Thymus (tissue), 11 donors: ENCODE measurements around the gene ZDHHC7. TPM values are rescaled to one million over a fixed set of nuclear protein-coding genes. Genes with fewer than 3 reads are reported as not detected.
A peak's percentile ranks its signal among the peaks of the same experiment; 100 is the strongest.
"Not testable (repeated sequence)": the region's sequence is repeated elsewhere in the genome, so short reads cannot be mapped to it uniquely, and the experiment has no call there.

ENCODE experiments used
- DNase-seq, 9 donors: peaks; one replicate each; pipeline ENCODE4 v3.0.0-alpha.2; 2013; ENCODE audit warnings: low spot score in 9 of 9, low read depth in 6 of 9, missing footprints in 1 of 9
- H3K27ac ChIP-seq, 2 donors: one replicate each; pipeline ENCODE4 v1.5.1; 2013; ENCODE audit warnings: control low read depth in 1 of 2, low read depth in 1 of 2, low read length in 1 of 2, mild to moderate bottlenecking in 1 of 2, moderate library complexity in 1 of 2
- H3K27me3 ChIP-seq, 2 donors: one replicate each; pipeline ENCODE4 v1.5.1; 2013; ENCODE audit warnings: low read length in 1 of 2; ENCODE audit not compliant: control insufficient read depth in 2 of 2, insufficient read depth in 1 of 2
- H3K36me3 ChIP-seq, 2 donors: one replicate each; pipeline ENCODE4 v1.5.1; 2013; ENCODE audit warnings: low read length in 1 of 2, mild to moderate bottlenecking in 1 of 2, moderate library complexity in 1 of 2; ENCODE audit not compliant: control insufficient read depth in 2 of 2, insufficient read depth in 2 of 2
- H3K4me1 ChIP-seq, 2 donors: one replicate each; pipeline ENCODE4 v1.5.1; 2013; ENCODE audit warnings: low read length in 2 of 2; ENCODE audit not compliant: control insufficient read depth in 2 of 2, insufficient read depth in 2 of 2
- H3K4me3 ChIP-seq, 2 donors: one replicate each; pipeline ENCODE4 v1.5.1; 2013; ENCODE audit warnings: low read length in 2 of 2, control low read depth in 1 of 2, mild to moderate bottlenecking in 1 of 2
- H3K9me3 ChIP-seq, 2 donors: one replicate each; pipeline ENCODE4 v1.5.1; 2013; ENCODE audit warnings: low read length in 1 of 2, mild to moderate bottlenecking in 1 of 2; ENCODE audit not compliant: control insufficient read depth in 2 of 2, insufficient read depth in 1 of 2
- WGBS: extraction: QIAGEN DNeasy Blood & Tissue Kit; methylation state at CpG from one replicate; pipeline ENCODE4 v1.1.7; 2013; 5-methylcytosine and 5-hydroxymethylcytosine counted together
- polyA plus RNA-seq: library from polyadenylated mRNA; stranded (reverse); fragments of 200-250 nt; gene quantifications from one replicate; pipeline ENCODE4 v1.2.3, GENCODE V29; 2013
- total RNA-seq: library from RNA; stranded (reverse); fragments of 120-200 nt; gene quantifications from one replicate; pipeline ENCODE4 v1.2.4, GENCODE V29; 2013
- donor health status: healthy.

ZDHHC7 gene
- total and polyA plus RNA-seq, 2 donors: 19.0 to 24.6 TPM

GRCh38 chr16:85036236-85037049 is 25.1 kb upstream of the ZDHHC7 start:
- Histone ChIP-seq H3K27me3 (no peaks in the 10 kb centered on the region), H3K4me1 (peaks cover 0 to 7% of the 10 kb centered on the region in 2 donors), H3K36me3 (no peaks in the 10 kb centered on the region), H3K4me3 (no peak overlapping the region), H3K27ac (no peak overlapping the region), H3K9me3 (no peaks in the 10 kb centered on the region)
- DNase-seq: no peak
- 91% methylated on average over 15 of the region's 15 CpGs for WGBS

- H3K9me3 ChIP-seq: no peaks in the 10 kb centered on the region
- 74% methylated on average over 18 of the region's 18 CpGs for WGBS
- no peak overlapping the region for H3K27ac ChIP-seq
- peak in 1 of 9 donors; percentile 42 for DNase-seq
- no peaks in the 10 kb centered on the region for H3K36me3 ChIP-seq
- H3K4me1 ChIP-seq: peaks cover 0 to 10% of the 10 kb centered on the region in 2 donors
- no peak overlapping the region for H3K4me3 ChIP-seq
- peaks cover 0 to 5% of the 10 kb centered on the region in 2 donors for H3K27me3 ChIP-seq
Measured at GRCh38 chr16:85034591-85035433, 23.5 kb upstream of the ZDHHC7 start.

- H3K27me3 ChIP-seq: peaks cover 7 to 21% of the 10 kb centered on the region in 2 donors
- peaks cover 4 to 25% of the 10 kb centered on the region in 2 donors for H3K4me1 ChIP-seq
- H3K36me3 ChIP-seq: no peaks in the 10 kb centered on the region
- no peak overlapping the region for H3K27ac ChIP-seq
- no peaks in the 10 kb centered on the region for H3K9me3 ChIP-seq
- no peak overlapping the region for H3K4me3 ChIP-seq
- no peak for DNase-seq
- WGBS: 97% methylated on average over 17 of the region's 17 CpGs
Measured at GRCh38 chr16:85033171-85033570, 21.8 kb upstream of the ZDHHC7 start.

- peaks cover 4 to 28% of the 10 kb centered on the region in 2 donors for H3K4me1 ChIP-seq
- H3K4me3 ChIP-seq, H3K27ac ChIP-seq, DNase-seq, H3K9me3 ChIP-seq, H3K36me3 ChIP-seq: not testable (repeated sequence)
- peaks cover 10 to 25% of the 10 kb centered on the region in 2 donors for H3K27me3 ChIP-seq
- WGBS: 99% methylated on average over 4 of the region's 4 CpGs
Measured at GRCh38 chr16:85032187-85032586, 20.9 kb upstream of the ZDHHC7 start.

- Histone ChIP-seq H3K4me1 (peaks cover 4 to 34% of the 10 kb centered on the region in 2 donors), H3K27ac (no peak overlapping the region), H3K27me3 (peaks cover 10 to 25% of the 10 kb centered on the region in 2 donors), H3K4me3 (no peak overlapping the region), H3K36me3 (no peaks in the 10 kb centered on the region), H3K9me3 (no peaks in the 10 kb centered on the region)
- DNase-seq: no peak
- WGBS: 92% methylated on average over 5 of the region's 5 CpGs
Measured at GRCh38 chr16:85031451-85031850, 20.1 kb upstream of the ZDHHC7 start.

- Histone ChIP-seq H3K4me3 (no peak overlapping the region), H3K27me3 (peaks cover 10 to 25% of the 10 kb centered on the region in 2 donors), H3K36me3 (no peaks in the 10 kb centered on the region), H3K9me3 (no peaks in the 10 kb centered on the region), H3K4me1 (peaks cover 4 to 29% of the 10 kb centered on the region in 2 donors), H3K27ac (no peak overlapping the region)
- WGBS: 92% methylated on average over 16 of the region's 16 CpGs
- DNase-seq: no peak
Measured at GRCh38 chr16:85029981-85030401, 18.7 kb upstream of the ZDHHC7 start.

GRCh38 chr16:85029408-85029784 is 18.1 kb upstream of the ZDHHC7 start:
- peak in 1 of 9 donors; percentile 29 for DNase-seq
- Histone ChIP-seq H3K27me3 (peaks cover 10 to 25% of the 10 kb centered on the region in 2 donors), H3K4me3 (no peak overlapping the region), H3K36me3 (no peaks in the 10 kb centered on the region), H3K27ac (no peak overlapping the region), H3K9me3 (no peaks in the 10 kb centered on the region), H3K4me1 (peaks cover 4 to 26% of the 10 kb centered on the region in 2 donors)
- WGBS: 50% methylated on average over 4 of the region's 4 CpGs

GRCh38 chr16:85028685-85029407 is 17.5 kb upstream of the ZDHHC7 start:
- H3K9me3 ChIP-seq: no peaks in the 10 kb centered on the region
- 57% methylated on average over 17 of the region's 17 CpGs for WGBS
- no peaks in the 10 kb centered on the region for H3K36me3 ChIP-seq
- H3K4me1 ChIP-seq: peaks cover 4 to 26% of the 10 kb centered on the region in 2 donors
- H3K4me3 ChIP-seq: peak overlapping the region in 1 of 2 donors; percentile 84
- H3K27ac ChIP-seq: peak overlapping the region in 1 of 2 donors; percentile 53
- peaks cover 10 to 25% of the 10 kb centered on the region in 2 donors for H3K27me3 ChIP-seq
- DNase-seq: peak in 2 of 9 donors; percentile 35 to 69
